ENCODE measurements around the gene DNAJC3.

- no peak for TF ChIP-seq NFRKB (IDR thresholded peaks at IDR 0.05; ENCODE audit: low read depth)
- no peak for TF ChIP-seq EP300 (IDR thresholded peaks at IDR 0.05; ENCODE audit: low read length)
- no peak for TF ChIP-seq RB1 (IDR thresholded peaks at IDR 0.05; ENCODE audit: low read depth)
- TF ChIP-seq PHF21A (IDR thresholded peaks at IDR 0.05; ENCODE audit: borderline replicate concordance, low read depth): no peak
- no peak for TF ChIP-seq NFE2 (IDR thresholded peaks at IDR 0.05; ENCODE audit: low read depth)
- TF ChIP-seq, protein P1, sequence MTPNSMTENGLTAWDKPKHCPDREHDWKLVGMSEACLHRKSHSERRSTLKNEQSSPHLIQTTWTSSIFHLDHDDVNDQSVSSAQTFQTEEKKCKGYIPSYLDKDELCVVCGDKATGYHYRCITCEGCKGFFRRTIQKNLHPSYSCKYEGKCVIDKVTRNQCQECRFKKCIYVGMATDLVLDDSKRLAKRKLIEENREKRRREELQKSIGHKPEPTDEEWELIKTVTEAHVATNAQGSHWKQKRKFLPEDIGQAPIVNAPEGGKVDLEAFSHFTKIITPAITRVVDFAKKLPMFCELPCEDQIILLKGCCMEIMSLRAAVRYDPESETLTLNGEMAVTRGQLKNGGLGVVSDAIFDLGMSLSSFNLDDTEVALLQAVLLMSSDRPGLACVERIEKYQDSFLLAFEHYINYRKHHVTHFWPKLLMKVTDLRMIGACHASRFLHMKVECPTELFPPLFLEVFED (CRISPR knock-in tag; conservative IDR thresholded peaks at IDR 0.05): no peak
- TF ChIP-seq POLR2AphosphoS2 (IDR thresholded peaks at IDR 0.05; ENCODE audit: low read length): no peak
- TF ChIP-seq GABPB1 (CRISPR knock-in tag; IDR thresholded peaks at IDR 0.05): no peak
- TF ChIP-seq HNRNPUL1 (IDR thresholded peaks at IDR 0.05; ENCODE audit: low read length): no peak
- no peak for TF ChIP-seq ELF4 (CRISPR knock-in tag; IDR thresholded peaks at IDR 0.05)
These were observed 72.6 kb downstream of the DNAJC3 start for GRCh38 chr13:95749545-95749944.

All from K562 (cell line).